Left ventricle myocardium superior (tissue), 1 donor: Measurements from ENCODE around the gene TRDN. TPM values are rescaled to one million over a fixed set of nuclear protein-coding genes. Genes with fewer than 3 reads are reported as not detected.
"Not testable (repeated sequence)": the region's sequence is repeated elsewhere in the genome, so short reads cannot be mapped to it uniquely, and the experiment has no call there.

Experiments used
- ATAC-seq: fragments of 200-7000 bp; cut with Tn5 transposase; one replicate; pipeline ENCODE4 v1.9.1; 2020; ENCODE audit warnings: mild to moderate bottlenecking, moderate library complexity
- DNase-seq: peaks from one replicate; pipeline ENCODE4 v3.0.0-alpha.2; 2020
- intact Hi-C: fragments of 100-400 bp; cut with micrococcal nuclease; formaldehyde crosslinking; loops from one replicate; pipeline ENCODE4 v1.11.0; 2022
- total RNA-seq: library from RNA; stranded (reverse); fragmentation: NEBNext Ultra II Directional; extraction: Animal tissue kit (Norgen Biotek cat#: 25700); gene quantifications from one replicate; pipeline ENCODE4 v1.2.1, GENCODE V29; 2021
- donor health status: DM: no; HTN: yes; CAD: no; lungs with severe emphysema.

TRDN gene
- total RNA-seq, 1 donor from 2014 or later: 470 TPM

DNA sequence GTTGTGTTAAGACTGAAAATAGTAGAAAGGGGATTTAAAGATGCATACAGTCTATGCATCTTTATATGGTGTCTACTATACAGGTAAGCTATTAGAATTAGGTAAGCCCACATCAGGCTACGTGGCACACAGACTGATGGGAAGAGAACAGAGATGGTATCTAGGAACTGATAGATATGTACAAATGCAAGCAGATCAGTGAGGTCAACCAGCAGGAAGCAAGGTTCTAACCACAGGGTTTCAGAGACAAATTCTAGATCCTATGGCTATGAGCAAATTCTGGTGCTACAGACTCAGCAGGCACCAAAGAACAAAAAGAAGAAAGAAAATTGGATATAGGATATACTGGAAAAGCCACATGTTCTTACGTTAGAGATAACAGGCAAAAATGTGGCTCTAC lies 110.6 kb downstream of the TRDN start:
- ATAC-seq: no peak
- DNase-seq: no peak
- intact Hi-C loops: no loop called here

DNA sequence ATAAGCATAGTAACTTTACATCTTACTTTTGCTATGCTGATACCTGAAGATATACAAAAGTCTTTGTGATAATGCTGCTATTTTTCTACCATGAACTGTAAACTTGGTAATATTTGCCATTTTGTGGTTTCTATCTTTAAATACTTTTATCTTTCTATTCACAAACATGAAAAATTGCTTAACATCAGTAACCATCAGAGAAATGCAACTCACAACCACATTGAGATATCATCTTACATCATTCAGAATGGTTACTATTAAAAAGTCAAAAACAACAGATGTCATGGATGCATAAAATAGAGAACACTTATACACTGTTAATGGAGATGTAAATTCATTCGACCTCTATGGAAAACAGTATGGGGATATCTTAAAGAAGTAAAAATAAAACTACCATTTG lies 112.0 kb downstream of the TRDN start:
- DNase-seq: no peak
- intact Hi-C loops: no loop called here
- no peak for ATAC-seq

- ATAC-seq (peak; percentile 66), DNase-seq (no peak)
- intact Hi-C loops: no loop called here
These were observed 116.5 kb downstream of the TRDN start for GRCh38 chr6:123520217-123520616.

- DNase-seq: peak; percentile 85
- intact Hi-C loops: loop anchor here (10.0 kb wide), 2 partner anchors 116 to 196 kb away; partner anchors contain the start of gene TRDN
- peak; percentile 94 for ATAC-seq
These were observed 117.6 kb downstream of the TRDN start for GRCh38 chr6:123519189-123519505.

GRCh38 chr6:123518441-123519188 lies 118.1 kb downstream of the TRDN start:
- no peak for DNase-seq
- ATAC-seq: peak; percentile 32
- intact Hi-C loops: loop anchor here (10.0 kb wide), 2 partner anchors 116 to 196 kb away; partner anchors contain the start of gene TRDN

- DNase-seq (no peak), ATAC-seq (no peak)
- intact Hi-C loops: loop anchor here (10.0 kb wide), 2 partner anchors 119 to 199 kb away; partner anchors contain the start of gene TRDN
These were observed 121.0 kb downstream of the TRDN start for GRCh38 chr6:123515715-123516114.

DNA sequence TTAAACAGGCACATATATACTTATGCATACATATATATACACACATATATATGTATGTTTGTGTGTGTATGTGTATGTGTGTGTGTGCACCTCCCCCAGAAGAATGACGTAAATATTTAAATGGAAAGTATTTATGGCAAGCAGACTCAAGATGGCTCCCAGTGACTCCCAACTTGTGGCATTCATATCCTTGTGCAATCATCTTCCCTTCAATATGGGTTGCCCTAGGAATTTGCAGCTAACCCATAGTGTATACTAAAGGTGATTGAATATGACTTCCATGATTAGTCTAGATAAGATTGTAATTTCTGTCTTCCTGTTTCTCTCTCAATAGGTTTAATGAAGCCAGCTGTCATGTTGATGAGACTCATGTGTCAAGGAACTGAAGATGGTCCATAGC lies 127.6 kb downstream of the TRDN start:
- intact Hi-C loops: no loop called here
- peak; percentile 11 for ATAC-seq

GRCh38 chr6:123508290-123508689 lies 128.5 kb downstream of the TRDN start:
- ATAC-seq: peak; percentile 52
- no peak for DNase-seq
- intact Hi-C loops: no loop called here

More for the DNA sequence above, 127.6 kb downstream of the TRDN start:
- no peak for DNase-seq

DNA sequence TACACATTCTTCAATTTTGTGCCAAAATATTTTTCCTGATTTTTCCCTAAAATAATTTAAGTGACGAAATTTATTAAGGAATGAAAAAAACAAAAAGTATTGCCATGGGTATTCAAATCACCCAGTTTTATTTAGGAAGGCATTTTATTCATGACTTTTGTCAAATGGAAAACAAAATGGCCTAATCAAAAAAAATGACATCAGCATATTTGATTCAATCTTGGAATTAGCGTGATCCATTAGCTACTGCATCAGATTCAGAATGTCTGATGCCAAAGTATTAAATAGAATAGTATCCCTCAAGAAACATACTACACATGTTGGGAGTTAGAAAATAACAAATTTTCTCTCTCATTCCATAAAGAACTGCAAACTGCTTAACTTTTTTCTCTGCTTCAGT lies 129.2 kb downstream of the TRDN start:
- intact Hi-C loops: no loop called here
- DNase-seq (no peak), ATAC-seq (no peak)

DNA sequence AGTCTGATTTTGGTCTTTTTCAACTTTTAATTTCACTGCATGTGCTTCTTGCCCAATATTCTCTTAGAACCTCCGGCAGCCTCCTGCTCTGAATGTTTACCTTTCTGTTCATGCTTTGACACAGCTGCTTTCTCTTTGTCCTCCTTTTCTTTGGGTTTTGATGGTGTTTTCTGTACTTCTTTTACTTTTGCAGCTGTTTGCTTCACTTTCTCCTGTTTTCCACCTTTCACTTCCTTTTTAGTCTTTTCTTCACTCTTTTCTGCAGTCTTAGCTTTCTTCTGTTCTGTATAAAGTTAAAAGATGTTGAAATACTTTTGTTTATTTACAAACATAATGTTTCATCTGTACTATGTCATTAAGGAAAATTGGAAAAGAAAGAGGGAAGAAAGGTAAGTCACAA lies 133.1 kb downstream of the TRDN start:
- ATAC-seq (no peak), DNase-seq (no peak)
- intact Hi-C loops: no loop called here

DNA sequence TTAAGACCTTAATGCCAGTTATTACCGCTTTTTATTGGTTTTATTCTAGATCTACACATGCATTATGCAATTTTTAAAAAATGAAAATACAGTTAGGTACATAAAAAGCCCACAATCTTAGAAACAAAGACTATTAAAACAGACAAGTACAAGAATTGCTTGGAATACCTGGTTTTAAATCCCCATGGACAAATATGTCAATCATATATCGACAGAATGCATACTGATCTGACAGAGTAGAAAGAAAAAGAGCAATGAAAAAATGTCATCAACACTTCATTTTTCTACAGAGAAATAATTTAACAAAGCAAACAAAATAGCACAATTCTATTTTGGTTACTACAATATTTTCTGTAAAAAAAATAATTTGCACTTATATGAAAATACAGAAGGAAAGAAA lies 139.7 kb downstream of the TRDN start:
- ATAC-seq (no peak), DNase-seq (no peak)
- intact Hi-C loops: no loop called here

GRCh38 chr6:123489589-123489988 lies 147.2 kb downstream of the TRDN start:
- no peak for DNase-seq
- ATAC-seq: no peak

DNA sequence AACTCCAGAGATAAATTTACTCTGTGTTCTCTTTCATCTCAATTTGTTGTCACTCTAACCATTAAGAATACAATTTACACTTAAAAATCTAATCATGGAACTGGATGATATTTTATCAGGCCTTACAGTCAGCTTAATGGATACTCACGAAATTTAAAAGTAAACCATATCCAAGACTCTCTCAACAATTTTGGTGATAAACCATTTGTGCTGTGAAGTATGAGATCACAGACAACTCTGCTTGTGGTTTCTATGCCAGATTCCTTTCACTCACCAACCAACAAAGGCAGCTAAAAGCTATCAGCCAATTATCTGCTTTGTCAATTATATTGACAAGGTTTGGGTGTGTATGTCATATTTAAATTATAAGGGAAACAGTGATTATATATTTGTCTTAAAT lies 155.8 kb downstream of the TRDN start:
- ATAC-seq (no peak), DNase-seq (no peak)
- intact Hi-C loops: no loop called here

More at GRCh38 chr6:123489589-123489988, 147.2 kb downstream of the TRDN start:
- intact Hi-C loops: no loop called here

DNA sequence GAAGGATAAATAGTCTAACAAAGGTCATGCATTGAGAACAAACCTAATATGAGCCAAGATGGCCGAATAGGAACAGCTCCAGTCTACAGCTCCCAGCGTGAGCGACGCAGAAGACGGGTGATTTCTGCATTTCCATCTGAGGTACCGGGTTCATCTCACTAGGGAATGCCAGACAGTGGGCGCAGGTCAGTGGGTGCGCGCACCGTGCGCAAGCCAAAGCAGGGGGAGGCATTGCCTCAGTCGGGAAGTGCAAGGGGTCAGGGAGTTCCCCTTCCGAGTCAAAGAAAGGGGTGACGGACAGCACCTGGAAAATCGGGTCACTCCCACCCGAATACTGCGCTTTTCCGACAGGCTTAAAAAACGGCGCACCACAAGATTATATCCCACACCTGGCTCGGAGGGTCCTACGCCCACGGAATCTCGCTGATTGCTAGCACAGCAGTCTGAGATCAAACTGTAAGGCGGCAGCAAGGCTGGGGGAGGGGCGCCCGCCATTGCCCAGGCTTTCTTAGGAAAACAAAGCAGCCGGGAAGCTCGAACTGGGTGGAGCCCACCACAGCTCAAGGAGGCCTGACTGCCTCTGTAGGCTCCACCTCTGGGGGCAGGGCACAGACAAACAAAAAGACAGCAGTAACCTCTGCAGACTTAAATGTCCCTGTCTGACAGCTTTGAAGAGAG lies 164.6 kb downstream of the TRDN start:
- intact Hi-C loops, ATAC-seq, DNase-seq: not testable (repeated sequence)

GRCh38 chr6:123467392-123467791 lies 169.4 kb downstream of the TRDN start:
- ATAC-seq: peak; percentile 26
- DNase-seq: no peak
- intact Hi-C loops: no loop called here

GRCh38 chr6:123462152-123462551 lies 174.6 kb downstream of the TRDN start:
- DNase-seq (no peak), ATAC-seq (no peak)
- intact Hi-C loops: no loop called here

DNA sequence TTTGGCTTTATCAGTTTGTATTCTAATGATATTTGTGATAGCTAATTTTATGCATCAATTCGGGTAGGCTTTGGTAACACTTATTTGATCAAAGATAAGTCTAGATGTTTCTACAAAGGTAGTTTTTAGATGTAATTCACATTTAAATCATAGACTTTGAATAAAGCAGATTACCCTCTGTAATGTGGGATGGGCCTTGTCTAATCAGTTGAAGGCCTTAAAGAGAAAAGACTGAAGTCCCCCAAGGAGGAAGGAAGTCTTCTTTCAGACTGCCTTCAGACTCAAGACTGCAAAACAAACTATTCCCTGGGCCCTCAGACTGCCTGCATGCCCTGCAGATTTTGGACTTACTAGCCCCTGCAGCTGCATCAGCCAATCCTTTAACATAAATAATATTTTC lies 178.5 kb downstream of the TRDN start:
- intact Hi-C loops: no loop called here
- DNase-seq (no peak), ATAC-seq (no peak)

- intact Hi-C loops: no loop called here
- DNase-seq (no peak), ATAC-seq (no peak)
These were observed 179.9 kb downstream of the TRDN start for GRCh38 chr6:123456836-123457235.

DNA sequence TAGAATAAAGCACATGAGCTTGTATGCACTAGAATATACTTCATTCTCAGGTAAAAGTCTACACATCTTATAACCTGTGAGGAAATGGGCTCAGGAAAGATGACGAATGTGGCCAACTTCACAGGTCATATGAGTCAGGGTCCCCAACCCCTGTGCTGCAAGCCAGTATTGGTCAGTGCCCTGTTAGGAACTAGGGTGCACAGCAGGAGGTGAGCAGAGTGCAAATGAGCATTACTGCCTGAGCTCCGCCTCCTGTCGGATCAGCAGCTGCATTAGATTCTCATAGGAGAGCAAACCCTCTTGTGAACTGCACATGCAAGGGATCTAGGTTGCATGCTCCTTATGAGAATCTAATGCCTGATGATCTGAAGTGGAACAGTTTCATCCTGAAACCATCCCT lies 182.3 kb downstream of the TRDN start:
- ATAC-seq (peak; percentile 57), DNase-seq (no peak)
- intact Hi-C loops: no loop called here

DNA sequence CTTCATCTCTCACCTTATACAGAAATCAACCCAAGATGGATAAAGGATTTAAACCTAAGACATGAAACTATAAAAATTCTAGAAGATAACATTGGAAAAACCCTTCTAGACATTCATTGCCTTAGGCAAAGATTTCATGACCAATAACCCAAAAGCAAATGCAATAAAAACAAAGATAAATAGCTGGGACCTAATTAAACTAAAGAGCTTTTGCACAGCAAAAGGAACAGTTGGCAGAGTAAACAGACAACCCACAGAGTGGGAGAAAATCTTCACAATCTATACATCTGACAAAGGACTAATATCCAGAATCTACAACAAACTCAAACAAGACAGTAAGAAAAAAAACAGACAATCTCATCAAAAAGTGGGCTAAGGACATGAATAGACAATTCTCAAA lies 183.7 kb downstream of the TRDN start:
- ATAC-seq, intact Hi-C loops, DNase-seq: not testable (repeated sequence)
